Measurements from ENCODE around the gene NXNL2.

Gene NXNL2

DNA sequence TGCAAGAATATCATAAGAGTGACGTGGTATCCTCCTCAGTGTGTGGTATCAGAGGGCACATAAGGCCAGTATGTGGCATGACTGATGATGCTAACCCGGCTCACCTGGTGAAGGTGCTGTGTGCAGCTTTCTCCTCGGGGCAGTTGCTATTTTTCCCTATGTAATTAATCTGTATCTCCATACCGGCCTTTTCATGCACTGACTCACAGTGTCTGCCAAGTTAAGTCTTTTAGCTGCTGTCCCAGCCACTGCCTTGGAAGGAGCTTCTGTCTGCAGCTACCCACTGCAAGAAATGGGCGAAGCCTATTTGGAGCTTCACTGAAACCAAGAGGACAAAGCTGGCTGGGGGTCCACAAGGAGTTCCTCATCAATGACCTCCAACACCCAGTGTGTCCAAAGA is 46.0 kb downstream of the NXNL2 start:
- DNase-seq = no peak

DNA sequence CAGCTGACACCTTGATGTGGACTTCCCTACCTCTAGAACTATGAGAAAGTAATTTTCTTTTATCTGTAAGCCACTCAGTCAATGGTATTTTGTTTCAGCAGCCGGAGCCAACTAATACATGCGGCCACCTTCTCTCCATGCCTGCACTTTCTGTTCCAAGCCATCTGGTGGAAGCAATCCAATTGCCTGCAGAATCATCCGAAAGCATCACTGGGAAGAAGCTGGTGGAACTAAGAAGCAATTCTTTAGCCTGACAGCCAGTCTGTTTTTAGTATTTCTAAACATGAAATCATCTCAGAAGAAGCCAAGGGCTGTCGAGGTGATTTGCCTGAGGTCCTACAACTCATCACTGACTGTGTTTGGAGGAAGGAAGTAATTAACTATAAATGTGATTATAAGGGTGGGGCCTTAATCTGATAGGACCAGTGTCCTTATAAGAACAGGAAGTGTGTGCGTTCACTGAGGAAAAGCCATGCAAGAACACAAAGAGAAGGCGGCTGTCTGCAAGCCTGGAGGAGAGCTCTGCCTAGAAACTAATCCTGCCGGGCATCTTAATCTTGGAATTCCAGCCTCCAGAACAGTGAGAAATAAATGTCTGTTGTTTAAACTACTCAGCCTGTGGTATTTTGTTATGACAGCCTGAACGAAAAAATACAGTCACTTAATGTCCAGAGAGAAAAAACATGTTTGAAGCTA is 49.1 kb downstream of the NXNL2 start:
- no peak for DNase-seq

DNA sequence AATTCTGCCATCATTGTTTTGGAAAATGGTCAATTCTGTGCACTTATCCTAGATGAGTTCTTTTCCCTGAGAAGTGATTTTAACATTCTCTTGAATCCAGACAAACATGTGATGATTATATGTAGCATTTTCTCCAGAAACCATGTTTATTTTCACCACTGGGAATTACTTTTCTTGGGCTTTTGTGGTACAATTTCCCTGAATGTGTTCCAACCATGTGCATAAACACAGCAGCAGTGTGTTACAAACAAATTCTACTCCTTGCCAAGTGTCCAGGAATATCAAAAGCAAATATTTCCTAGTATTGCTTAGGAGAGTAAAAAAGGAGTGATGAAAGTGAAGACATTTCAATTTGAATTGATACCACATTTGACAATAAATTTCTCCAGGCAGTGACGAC is 50.4 kb downstream of the NXNL2 start:
- DNase-seq = no peak

DNA sequence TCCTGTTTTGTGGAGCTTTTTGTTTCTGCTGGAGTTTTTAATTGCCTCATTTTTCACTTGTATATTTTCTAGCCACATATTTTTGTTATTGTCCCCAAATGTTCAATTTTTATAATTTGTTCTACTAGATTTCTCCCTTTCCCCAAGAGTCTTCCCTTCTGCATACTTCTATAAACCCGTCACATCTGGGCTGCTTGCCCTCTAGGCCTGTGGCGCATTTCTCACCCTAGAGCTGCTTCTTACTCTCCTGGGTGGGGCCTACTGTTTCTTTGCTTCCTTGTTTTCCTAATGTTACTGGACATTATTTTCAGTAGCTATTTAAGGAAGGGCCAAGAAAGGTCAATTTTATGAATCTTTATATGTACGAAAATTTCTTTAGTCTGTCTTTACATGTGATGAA is 51.5 kb downstream of the NXNL2 start:
- no peak for DNase-seq

DNA sequence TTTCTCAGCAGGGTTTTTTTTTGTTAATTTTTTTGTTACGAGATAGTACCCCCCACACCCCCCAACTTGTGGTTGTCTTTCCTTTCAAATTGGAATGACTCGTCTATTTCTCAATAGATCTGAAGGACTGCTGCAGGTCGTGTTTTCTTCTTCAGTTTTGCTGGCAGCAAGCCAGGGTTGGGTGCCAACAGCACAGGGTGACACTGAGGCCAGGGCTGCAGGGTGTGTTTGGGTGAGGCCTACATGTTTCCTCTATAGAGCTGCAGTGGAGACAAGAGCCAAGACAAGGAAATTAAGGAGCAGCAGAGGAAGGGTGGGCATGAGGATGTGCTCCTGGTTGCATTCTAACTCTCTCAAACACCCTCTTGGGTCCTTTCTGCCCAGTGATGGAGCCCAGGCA is 52.2 kb downstream of the NXNL2 start:
- no peak for DNase-seq

DNA sequence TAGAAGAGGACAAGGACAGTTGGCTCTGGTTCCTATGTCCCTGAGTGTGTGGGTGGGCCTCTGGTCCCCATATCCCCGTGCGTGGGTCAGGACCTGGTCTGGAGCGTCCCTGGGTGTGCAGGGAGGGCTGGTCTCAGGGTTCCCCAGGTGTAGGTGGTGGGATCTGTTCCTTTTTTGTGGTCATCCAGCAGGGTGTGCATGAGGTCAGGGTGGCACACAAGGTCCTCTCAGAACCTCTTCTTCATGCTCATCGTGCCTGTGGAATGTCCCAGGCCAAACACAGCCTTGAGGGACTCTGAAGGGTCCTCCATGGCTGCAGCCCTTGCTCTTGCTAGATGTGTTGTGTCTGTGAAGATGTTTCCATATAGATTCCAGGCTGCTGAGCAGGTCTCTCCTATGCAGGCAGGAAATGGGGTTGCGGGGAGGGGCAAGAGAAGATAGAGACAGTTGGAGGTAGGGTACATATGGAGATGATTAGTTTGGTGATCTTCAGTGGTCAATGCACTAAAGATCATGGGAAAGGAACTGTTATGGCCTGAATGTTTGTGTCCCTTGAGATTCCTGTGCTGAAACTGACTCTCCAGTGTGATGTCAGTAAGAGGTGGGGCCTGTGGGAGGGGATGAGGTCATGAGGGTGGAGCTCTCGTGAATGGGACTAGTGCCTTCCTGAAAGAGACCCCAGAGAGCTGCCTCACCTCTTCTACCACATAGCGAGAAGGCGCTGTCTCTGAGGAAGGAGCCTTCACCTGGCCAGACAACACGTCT is 53.1 kb downstream of the NXNL2 start:
- DNase-seq = no peak

DNA sequence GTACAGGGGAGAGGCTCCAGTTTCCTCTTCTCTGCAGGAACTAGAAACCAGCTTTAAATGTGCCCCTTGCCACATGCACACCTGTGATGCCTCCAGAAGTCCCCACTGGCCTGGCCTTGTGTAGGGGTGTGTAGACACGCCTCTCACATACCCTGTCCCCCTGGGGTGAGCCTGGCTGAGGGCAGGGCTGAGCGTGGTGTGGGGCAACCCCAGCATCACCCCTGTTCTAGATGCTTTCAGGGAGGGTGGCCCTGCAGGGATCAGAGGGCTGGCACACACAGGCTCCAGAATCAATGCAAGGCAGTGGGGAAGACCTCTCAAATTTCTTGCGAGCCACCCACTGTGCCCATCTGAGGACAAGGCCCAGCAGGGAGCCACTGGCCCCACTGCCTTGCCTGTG is 54.7 kb downstream of the NXNL2 start:
- DNase-seq = no peak

DNA sequence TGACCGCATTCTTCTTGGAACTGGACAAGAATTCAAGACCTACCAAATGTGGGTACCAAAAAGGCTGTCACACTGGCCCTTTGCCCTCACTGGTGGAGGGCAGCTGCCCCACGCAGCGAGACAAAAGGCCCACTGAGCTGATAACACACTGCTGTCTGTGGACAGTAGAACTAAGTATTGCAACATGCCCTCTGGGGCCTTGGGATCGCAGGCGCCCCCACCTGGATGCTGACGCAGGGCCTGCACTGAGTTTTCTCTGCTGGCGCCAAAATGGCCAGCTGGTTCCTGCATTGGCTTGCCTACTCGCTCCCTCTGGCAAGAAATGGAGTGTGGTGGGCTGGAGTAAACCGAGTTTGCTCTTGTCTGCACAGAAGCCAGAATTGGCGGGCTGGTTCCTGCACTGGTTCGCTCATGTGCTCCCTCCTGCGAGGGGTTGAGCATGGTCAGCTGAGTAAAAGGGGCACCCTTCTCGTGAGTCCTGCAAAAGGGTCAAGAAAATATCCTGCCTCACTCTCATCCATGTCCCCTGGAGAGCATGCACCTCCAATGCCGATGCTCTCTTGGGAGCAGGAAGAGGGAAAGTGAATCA is 55.7 kb downstream of the NXNL2 start:
- DNase-seq = no peak

DNA sequence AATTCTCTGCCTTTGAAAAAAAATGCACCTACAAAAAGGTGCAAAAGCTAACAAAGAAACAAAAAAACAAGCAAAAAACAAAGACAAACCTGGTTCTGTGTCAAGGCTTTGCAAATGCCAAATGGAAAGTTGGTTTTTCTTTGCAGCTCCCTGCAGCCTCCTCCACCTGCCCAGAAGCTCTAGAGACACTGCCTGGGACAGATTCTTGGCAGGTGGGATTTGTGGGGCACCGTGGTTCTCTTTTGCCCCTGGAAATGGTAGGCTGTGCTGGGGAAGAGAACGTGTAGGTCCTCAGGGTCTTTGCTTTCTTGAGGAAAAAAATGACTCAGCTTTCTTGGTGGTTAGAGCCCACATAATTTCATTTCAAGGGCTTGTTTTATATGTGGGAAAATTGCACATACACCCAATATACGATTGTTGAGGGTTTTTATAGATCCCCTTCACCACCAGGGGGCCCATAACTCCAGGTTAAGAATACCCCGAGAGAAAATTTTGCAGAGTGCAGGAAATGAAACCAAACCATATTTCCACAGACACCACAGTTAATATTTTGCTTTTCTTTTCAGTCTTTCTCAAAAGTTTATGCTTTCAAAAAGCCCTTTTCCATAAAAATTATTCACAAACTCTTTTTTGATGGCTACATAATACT is 58.7 kb downstream of the NXNL2 start:
- peak; percentile 44 to 62 for DNase-seq
